HG03571 (cell line): ENCODE data around the gene BLOC1S3.

ENCODE experiments used
- ATAC-seq: cut with Tn5 transposase; IDR thresholded peaks from one replicate; pipeline ENCODE4 v1.9.1; 2021; ENCODE audit not compliant: unreplicated experiment

BLOC1S3 gene

GRCh38 chr19:45178262-45179071 lies at the start of gene BLOC1S3:
Gene BLOC1S3, plus strand, starts transcription at chr19:45178784. Its CDS starts 513 bp downstream, at chr19:45179297.
- ATAC-seq: peak; percentile 79

- ATAC-seq: no peak
Measured at GRCh38 chr19:45128806-45129205, 49.8 kb upstream of the BLOC1S3 start.

- no peak for ATAC-seq
Measured at GRCh38 chr19:45130236-45130635, 48.3 kb upstream of the BLOC1S3 start.

GRCh38 chr19:45130888-45131615 lies 47.5 kb upstream of the BLOC1S3 start:
- ATAC-seq: no peak

GRCh38 chr19:45133661-45134060 lies 44.9 kb upstream of the BLOC1S3 start:
- no peak for ATAC-seq

- ATAC-seq: no peak
Measured at GRCh38 chr19:45135176-45135885, 43.3 kb upstream of the BLOC1S3 start.

- peak; percentile 8 for ATAC-seq
Measured at GRCh38 chr19:45136507-45137178, 41.9 kb upstream of the BLOC1S3 start.

GRCh38 chr19:45137179-45137761 lies 41.3 kb upstream of the BLOC1S3 start:
- ATAC-seq: peak; percentile 69

- no peak for ATAC-seq
Measured at GRCh38 chr19:45138303-45138751, 40.3 kb upstream of the BLOC1S3 start.

GRCh38 chr19:45139286-45140143 lies 39.1 kb upstream of the BLOC1S3 start:
- ATAC-seq: no peak

GRCh38 chr19:45140144-45140503 lies 38.5 kb upstream of the BLOC1S3 start:
- ATAC-seq: no peak

- no peak for ATAC-seq
Measured at GRCh38 chr19:45140533-45140932, 38.1 kb upstream of the BLOC1S3 start.

- no peak for ATAC-seq
Measured at GRCh38 chr19:45141203-45141900, 37.2 kb upstream of the BLOC1S3 start.

GRCh38 chr19:45142016-45142725 lies 36.4 kb upstream of the BLOC1S3 start:
- ATAC-seq: no peak

- no peak for ATAC-seq
Measured at GRCh38 chr19:45142726-45143110, 35.9 kb upstream of the BLOC1S3 start.

- no peak for ATAC-seq
Measured at GRCh38 chr19:45144431-45145269, 33.9 kb upstream of the BLOC1S3 start.
